HCT116 (cell line): ENCODE results near the gene BAIAP2L2. TPM values are rescaled to one million over a fixed set of nuclear protein-coding genes. Genes with fewer than 3 reads are reported as not detected.

Experiments
- ATAC-seq: fragments of 200-7000 bp; cut with Tn5 transposase; 2 replicates; pipeline ENCODE4 v1.9.1; 2020; ENCODE audit warnings: mild to moderate bottlenecking, moderate library complexity
- BruUV-seq: library from RNA; stranded (reverse); fragments of 400-500 nt; replicated peaks from 2 replicates; lab custom pipeline; 2021; lab: Mats Ljungman, UMichigan
- CTCF ChIA-PET: fragments of 300-600 bp; sonication (Branson Sonifier 250); formaldehyde crosslinking; loops from one replicate; lab custom pipeline; 2021; ENCODE audit warnings: antibody characterized with exemption; lab: Charles Lee
- POLR2A ChIA-PET: fragments of 300-600, 350-600 bp; sonication (Branson Sonifier 250); formaldehyde crosslinking; loops from one replicate; lab custom pipeline; 2021; ENCODE audit warnings: antibody characterized with exemption; lab: Charles Lee
- RAD21 ChIA-PET, 2 experiments: fragments of 300-600 bp; sonication (Branson Sonifier 250); formaldehyde crosslinking; loops; one replicate each; lab custom pipeline; 2023; ENCODE audit warnings: low total read pairs in 2 of 2; ENCODE audit not compliant: uncharacterized antibody in 2 of 2, unreplicated experiment in 2 of 2, low non-redundant PET in 1 of 2; lab: Charles Lee
- DNase-seq: peaks from one replicate; pipeline ENCODE4 v3.0.0-alpha.2; 2010; ENCODE audit warnings: low read depth, low spot score
- H2AFZ ChIP-seq: fragments of 200-600 bp; shearing (Covaris generic), sonication (generic); 2 replicates; pipeline ENCODE4 v1.6.1; 2017; ENCODE audit warnings: low read depth, mixed run types, mixed read lengths, antibody characterized with exemption, low read length; ENCODE audit not compliant: poor library complexity, severe bottlenecking
- H3K27ac ChIP-seq: 2 replicates; pipeline ENCODE4 v1.5.1; 2012; ENCODE audit warnings: low read depth, low read length
- H3K27me3 ChIP-seq: fragments of 200-600 bp; sonication (generic); 2 replicates; pipeline ENCODE4 v1.6.1; 2016; ENCODE audit warnings: mixed run types, low read length, mixed read lengths; ENCODE audit not compliant: insufficient read depth
- H3K36me3 ChIP-seq, 2 experiments: fragments of 200-500 bp in 1 of 2; fragments of 200-600 bp in 1 of 2; sonication (Bioruptor generic) in 1 of 2; sonication (generic) in 1 of 2; 2 replicates each; pipeline versions ENCODE4 v1.5.1 to v1.6.1; 2014 to 2016; ENCODE audit warnings: low read length in 2 of 2, inconsistent platforms in 1 of 2, mixed read lengths in 1 of 2, mixed run types in 1 of 2; ENCODE audit not compliant: insufficient read depth in 2 of 2, control insufficient read depth in 1 of 2
- H3K4me1 ChIP-seq, 2 experiments: fragments of 200-600 bp in 1 of 2; sonication (generic) in 1 of 2; 2 replicates each; pipeline versions ENCODE4 v1.5.1 to v1.6.1; 2012 to 2017; ENCODE audit warnings: low read length in 2 of 2, inconsistent platforms in 1 of 2, mild to moderate bottlenecking in 1 of 2, mixed read lengths in 1 of 2, mixed run types in 1 of 2, moderate library complexity in 1 of 2; ENCODE audit not compliant: insufficient read depth in 2 of 2, control insufficient read depth in 1 of 2
- H3K4me2 ChIP-seq: fragments of 200-600 bp; sonication (generic); 2 replicates; pipeline ENCODE4 v1.6.1; 2017; ENCODE audit warnings: mixed run types, low read length, mixed read lengths
- H3K4me3 ChIP-seq, 2 experiments: fragments of 200-600 bp in 1 of 2; sonication (generic) in 1 of 2; replicated peaks in 1 of 2; 2 replicates each; pipeline ENCODE4 v1.5.1; 2011 to 2016; ENCODE audit warnings: low read length in 2 of 2, control low read depth in 1 of 2, low read depth in 1 of 2, mild to moderate bottlenecking in 1 of 2, mixed read lengths in 1 of 2, mixed run types in 1 of 2
- H3K79me2 ChIP-seq: fragments of 200-600 bp; sonication (generic); 2 replicates; pipeline ENCODE4 v1.6.1; 2017; ENCODE audit warnings: mild to moderate bottlenecking, mixed run types, low read length, moderate library complexity, mixed read lengths; ENCODE audit not compliant: insufficient read depth
- H3K9ac ChIP-seq: fragments of 200-600 bp; sonication (generic); 2 replicates; pipeline ENCODE4 v1.6.1; 2016; ENCODE audit warnings: low read length, mixed read lengths
- H3K9me2 ChIP-seq: fragments of 200-600 bp; sonication (generic), shearing (Covaris generic); 2 replicates; pipeline ENCODE4 v1.6.1; 2017; ENCODE audit warnings: mixed run types, mild to moderate bottlenecking, moderate library complexity; ENCODE audit not compliant: insufficient read depth
- H3K9me3 ChIP-seq, 2 experiments: fragments of 200-500 bp in 1 of 2; fragments of 200-600 bp in 1 of 2; sonication (Bioruptor generic) in 1 of 2; sonication (generic) in 1 of 2; 2 replicates each; pipeline ENCODE4 v1.6.1; 2014 to 2017; ENCODE audit warnings: low read length in 2 of 2, mixed read lengths in 2 of 2, inconsistent platforms in 1 of 2, low read depth in 1 of 2, mild to moderate bottlenecking in 1 of 2, mixed run types in 1 of 2, moderate library complexity in 1 of 2; ENCODE audit not compliant: control insufficient read depth in 1 of 2, insufficient read depth in 1 of 2
- H4K20me1 ChIP-seq: fragments of 200-600 bp; sonication (generic), shearing (Covaris generic); 2 replicates; pipeline ENCODE4 v1.6.1; 2017; ENCODE audit warnings: mixed run types, mild to moderate bottlenecking, moderate library complexity; ENCODE audit not compliant: insufficient read depth
- ATF3 ChIP-seq: IDR thresholded peaks from 2 replicates; pipeline ENCODE4 v1.6.1; 2012
- CEBPB ChIP-seq: IDR thresholded peaks from 2 replicates; pipeline ENCODE4 v1.6.1; 2012; ENCODE audit warnings: low read depth
- CTCF ChIP-seq, 3 experiments: fragments of 200-600 bp in 1 of 3; sonication (generic) in 1 of 3; IDR thresholded peaks in 2 of 3; conservative IDR thresholded peaks in 1 of 3; 2 replicates each; pipeline ENCODE4 v1.5.1; 2012 to 2017; ENCODE audit warnings: low read depth in 2 of 3, low read length in 2 of 3, antibody characterized with exemption in 1 of 3, borderline replicate concordance in 1 of 3, control low read depth in 1 of 3, mild to moderate bottlenecking in 1 of 3, mixed read lengths in 1 of 3, mixed run types in 1 of 3, moderate library complexity in 1 of 3; ENCODE audit not compliant: insufficient read depth in 1 of 3
- EGR1 ChIP-seq: IDR thresholded peaks from 2 replicates; pipeline ENCODE4 v1.6.1; 2012; ENCODE audit warnings: low read depth
- ELF1 ChIP-seq: IDR thresholded peaks from 2 replicates; pipeline ENCODE4 v1.6.1; 2012; ENCODE audit warnings: low read depth, borderline replicate concordance
- POLR2AphosphoS5 ChIP-seq: IDR thresholded peaks from 2 replicates; pipeline ENCODE4 v1.6.1; 2011; ENCODE audit warnings: mild to moderate bottlenecking, low read depth, low read length, moderate library complexity
- REST ChIP-seq: IDR thresholded peaks from 2 replicates; pipeline ENCODE4 v1.6.1; 2012; ENCODE audit warnings: low read depth
- SRF ChIP-seq: IDR thresholded peaks from 2 replicates; pipeline ENCODE4 v1.6.1; 2012; ENCODE audit warnings: low read depth
- intact Hi-C: fragments of 100-400 bp; cut with micrococcal nuclease; formaldehyde crosslinking; loops from 2 replicates; pipeline ENCODE4 v1.10.0; 2022
- total RNA-seq: library from RNA; stranded (reverse); gene quantifications from one replicate; pipeline ENCODE4 v1.2.1, GENCODE V29; 2021; ENCODE audit not compliant: unreplicated experiment

Gene BAIAP2L2
- total RNA-seq, 1 experiment from 2014 or later = 1.0 TPM

GRCh38 chr22:38080474-38080849, 30.0 kb downstream of the BAIAP2L2 start:
- Histone ChIP-seq H2AFZ (no peak overlapping the region), H3K9me3 (no peaks in the 10 kb centered on the region), H3K9ac (no peak overlapping the region), H3K27me3 (no peaks in the 10 kb centered on the region), H3K4me2 (no peak overlapping the region), H4K20me1 (no peaks in the 10 kb centered on the region), H3K4me3 (no peak overlapping the region), H3K9me2 (no peaks in the 10 kb centered on the region), H3K79me2 (no peaks in the 10 kb centered on the region), H3K36me3 (no peaks in the 10 kb centered on the region), H3K27ac (no peak overlapping the region), H3K4me1 (no peaks in the 10 kb centered on the region)
- TF ChIP-seq CTCF (IDR thresholded peaks at IDR 0.05 in 2 of 3, conservative IDR thresholded peaks at IDR 0.05 in 1 of 3; ENCODE audit: borderline replicate concordance in 1 of 3, insufficient read depth in 1 of 3, low read depth in 2 of 3, low read length in 2 of 3) = no peak
- TF ChIP-seq EGR1 = no peak
- TF ChIP-seq POLR2AphosphoS5 = no peak
- no peak for TF ChIP-seq ATF3
- no peak for TF ChIP-seq CEBPB
- TF ChIP-seq REST = no peak
- no peak for TF ChIP-seq SRF
- no peak for TF ChIP-seq ELF1
- ChIA-PET CTCF (no interaction called here), POLR2A (no interaction called here), RAD21 (no interaction called here)
- intact Hi-C loops = no loop called here
- ATAC-seq (no peak), DNase-seq (no peak)
- no TSS peak for BruUV-seq
